Skeletal muscle cell (primary cell): ENCODE results near the gene GUCY1A1.

Experiments used
- DNase-seq: peaks from one replicate; pipeline ENCODE4 v3.0.0-alpha.2; 2010; ENCODE audit warnings: low read depth
- H3K4me3 ChIP-seq: 2 replicates; pipeline ENCODE4 v1.5.1; 2011; ENCODE audit warnings: low read depth, mild to moderate bottlenecking, control low read depth, low read length, moderate library complexity

Gene GUCY1A1

DNA sequence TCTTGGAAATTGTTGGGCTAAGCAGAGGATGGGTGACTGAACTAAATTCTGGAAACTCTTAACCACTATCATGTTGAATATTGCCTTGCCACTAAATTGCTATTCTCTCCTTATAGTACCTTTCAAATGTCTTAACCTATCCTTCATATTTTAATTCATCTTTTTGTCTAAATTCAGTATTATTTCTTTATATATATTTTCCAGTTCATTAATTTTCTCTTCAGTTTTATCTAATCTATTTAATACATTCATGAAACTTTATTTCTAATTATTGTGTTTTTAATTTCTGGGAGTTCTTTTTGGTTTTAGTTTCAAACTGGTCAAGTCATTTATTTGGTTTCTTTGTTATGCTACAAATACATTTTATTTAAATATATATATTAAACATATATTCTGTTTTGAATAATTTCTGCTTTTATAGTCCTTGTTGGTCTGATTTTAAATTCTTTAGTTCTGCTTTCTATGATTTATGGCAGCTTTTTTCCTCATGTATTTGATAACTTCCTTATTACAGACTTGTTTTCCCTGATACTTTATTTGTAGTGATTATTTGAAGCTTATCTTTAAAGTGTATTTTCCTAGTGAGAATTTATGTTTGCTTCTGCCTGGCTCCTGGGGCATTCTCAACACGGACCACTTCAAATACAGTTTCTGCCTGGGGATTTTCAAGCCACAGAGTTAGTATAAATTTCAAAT lies 8.5 kb upstream of the GUCY1A1 start:
- no peak for DNase-seq
- H3K4me3 ChIP-seq, result no peak overlapping the region

DNA sequence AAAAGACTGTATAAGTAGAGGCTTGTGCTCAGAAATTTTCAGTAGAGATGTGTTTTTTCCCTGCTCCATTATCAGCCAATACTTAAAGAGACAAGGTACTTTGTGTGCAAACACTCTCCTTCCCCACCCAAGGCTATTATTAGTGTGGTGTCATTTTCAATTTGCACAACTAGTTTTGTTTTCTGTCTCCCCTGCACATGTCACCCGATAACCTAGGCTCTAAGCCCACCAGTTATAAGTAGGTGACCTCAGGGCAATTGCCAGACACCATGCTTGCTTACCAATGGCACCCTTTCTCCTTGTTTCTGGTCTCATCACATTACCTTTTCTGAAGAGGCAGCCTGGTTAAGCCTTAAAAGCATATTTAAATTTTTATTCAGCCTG lies 8.0 kb upstream of the GUCY1A1 start:
- DNase-seq, result no peak
- H3K4me3 ChIP-seq, result no peak overlapping the region

DNA sequence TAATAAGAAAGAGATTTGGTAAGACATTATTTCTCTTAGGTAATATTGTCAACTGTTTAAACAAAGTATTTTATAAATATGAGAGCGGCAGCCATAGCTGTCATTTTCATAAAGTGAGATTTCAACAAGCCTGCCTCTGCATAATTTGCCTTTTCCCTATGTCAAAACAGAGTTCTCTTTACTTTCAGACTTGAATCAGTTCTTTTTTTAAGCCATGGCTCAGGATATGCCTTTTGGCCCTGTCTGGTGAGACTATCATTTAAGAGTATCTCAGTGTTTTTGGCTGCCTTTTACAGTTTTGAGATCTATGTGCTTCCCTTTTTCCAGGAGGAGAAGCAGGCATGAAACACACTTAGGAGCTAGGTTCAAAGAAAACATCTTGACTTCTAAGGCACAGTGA lies 7.5 kb upstream of the GUCY1A1 start:
- H3K4me3 ChIP-seq, result no peak overlapping the region
- DNase-seq, result no peak

DNA sequence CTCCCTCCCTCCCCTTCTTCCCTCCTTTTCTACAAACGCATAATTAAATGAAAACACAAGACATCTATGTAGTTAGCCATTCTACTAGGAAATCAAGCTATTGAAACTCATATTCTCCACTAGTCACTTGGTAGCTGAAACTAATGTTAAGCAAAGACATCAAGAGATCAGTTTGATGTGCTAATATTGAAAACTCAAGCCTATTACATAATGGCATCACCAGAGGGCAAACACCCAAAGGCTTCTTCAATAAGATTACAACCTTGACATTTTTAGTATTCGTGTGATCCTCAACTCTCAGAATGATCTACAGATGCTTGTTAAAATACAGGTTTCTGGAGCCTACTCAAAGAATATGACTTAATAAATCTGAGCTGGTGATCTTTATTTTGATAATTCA lies 6.2 kb upstream of the GUCY1A1 start:
- no peak for DNase-seq
- no peak overlapping the region for H3K4me3 ChIP-seq

DNA sequence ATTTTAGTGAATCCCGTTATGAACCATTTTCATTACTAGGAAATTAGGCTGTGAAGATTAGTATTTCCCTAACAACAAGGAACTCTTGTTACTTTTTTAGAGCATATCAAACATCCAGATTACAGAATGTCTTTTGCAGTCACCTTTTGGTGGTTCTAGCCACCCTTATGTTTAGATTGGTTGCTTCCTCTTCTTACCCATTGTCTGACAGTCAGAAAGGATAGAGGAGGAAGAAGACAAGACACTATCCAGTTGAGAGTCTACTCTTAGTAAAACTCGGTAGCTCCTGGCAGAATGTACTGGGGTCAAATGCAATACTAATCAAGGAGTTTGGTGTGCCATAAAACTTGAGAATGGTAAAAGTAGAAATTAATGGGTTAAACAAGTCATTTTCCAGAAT lies 1.6 kb upstream of the GUCY1A1 start:
- no peak overlapping the region for H3K4me3 ChIP-seq
- DNase-seq, result no peak

DNA sequence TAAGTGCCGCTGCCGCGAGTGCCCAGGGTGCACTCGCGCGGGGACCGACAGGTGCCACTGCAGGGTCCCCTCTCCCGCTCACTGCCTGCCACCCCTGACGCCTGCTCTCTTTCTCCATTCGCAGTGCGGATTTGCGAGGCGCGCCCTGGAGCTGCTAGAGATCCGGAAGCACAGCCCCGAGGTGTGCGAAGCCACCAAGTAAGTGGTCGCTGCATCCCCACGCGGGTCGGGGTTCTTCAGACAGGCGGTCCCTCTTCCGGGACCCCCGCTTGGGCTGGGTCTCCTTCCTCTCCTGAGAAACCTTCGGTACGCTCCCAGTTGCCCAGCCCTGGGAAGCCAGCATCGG lies 547 bp downstream of the GUCY1A1 start:
- H3K4me3 ChIP-seq, result peak overlapping the region; percentile 53
- no peak for DNase-seq

DNA sequence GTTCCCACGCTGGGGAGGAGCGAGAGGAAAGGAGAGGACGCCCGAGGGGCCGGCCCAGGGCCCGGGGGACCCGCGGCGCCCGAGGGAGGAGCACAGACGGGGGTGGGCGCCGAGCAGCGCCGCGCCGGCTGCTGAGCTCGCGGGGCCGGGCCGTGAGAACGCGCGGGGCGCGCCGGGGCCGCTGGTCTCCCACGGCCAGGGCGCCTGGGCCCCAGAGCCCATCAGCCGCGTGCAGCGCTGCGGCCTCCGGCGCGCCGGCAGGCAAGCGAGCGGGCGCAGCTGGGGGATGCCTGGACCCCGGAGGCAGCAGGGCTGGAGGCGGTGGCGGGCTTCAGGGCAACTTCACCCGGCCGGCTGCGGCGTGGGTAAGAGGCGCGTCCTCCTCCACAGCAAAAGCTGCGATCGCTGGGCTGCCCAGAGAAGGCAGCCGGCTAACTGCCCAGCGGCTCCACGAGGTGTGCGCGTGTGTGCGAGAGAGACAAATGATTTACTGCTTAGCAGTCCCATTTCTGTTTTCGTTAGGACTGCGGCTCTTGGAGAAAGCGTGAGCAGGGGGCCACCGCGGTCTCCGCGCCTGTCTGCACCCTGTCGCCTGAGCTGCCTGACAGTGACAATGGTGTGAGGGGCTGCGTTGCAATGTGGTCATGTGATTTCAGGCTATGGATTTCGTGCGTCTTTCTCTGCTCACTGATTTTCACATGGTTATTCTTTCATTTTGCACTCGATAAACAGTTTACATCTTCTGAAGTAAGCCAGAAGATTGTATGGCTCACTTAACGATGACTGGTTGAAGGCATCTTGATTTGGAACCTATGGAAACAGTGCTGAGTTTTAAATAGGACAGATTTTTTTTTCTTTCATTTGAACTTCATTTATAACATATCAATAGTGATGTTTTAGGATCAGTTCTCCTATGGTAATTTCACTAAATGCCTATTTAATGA lies 1.2 kb downstream of the GUCY1A1 start:
- DNase-seq, result no peak
- H3K4me3 ChIP-seq, result peak overlapping the region; percentile 53

DNA sequence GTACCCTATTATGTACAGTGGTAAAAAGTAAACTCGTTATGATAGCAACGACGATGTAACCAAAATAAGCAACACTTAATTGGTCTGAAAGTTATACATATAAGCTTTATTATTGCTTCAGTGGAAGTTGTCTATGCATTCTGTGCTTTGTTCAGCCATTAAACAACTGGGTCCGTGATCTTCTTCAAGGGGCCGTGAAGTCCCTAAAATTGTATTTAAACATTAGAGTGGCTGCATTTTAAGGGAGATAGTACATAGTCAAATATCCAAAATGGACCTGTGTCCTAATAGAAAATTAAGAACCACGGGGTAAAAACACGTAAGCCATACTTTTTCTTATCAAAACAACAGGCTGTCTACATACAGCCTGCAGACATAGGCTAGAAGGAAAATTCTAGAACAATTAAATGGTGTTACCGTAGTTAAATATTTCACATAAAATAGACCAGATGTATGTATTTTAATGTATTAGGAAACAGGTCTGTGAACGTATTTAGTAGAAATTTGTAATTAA lies 2.1 kb downstream of the GUCY1A1 start:
- H3K4me3 ChIP-seq, result no peak overlapping the region
- no peak for DNase-seq

DNA sequence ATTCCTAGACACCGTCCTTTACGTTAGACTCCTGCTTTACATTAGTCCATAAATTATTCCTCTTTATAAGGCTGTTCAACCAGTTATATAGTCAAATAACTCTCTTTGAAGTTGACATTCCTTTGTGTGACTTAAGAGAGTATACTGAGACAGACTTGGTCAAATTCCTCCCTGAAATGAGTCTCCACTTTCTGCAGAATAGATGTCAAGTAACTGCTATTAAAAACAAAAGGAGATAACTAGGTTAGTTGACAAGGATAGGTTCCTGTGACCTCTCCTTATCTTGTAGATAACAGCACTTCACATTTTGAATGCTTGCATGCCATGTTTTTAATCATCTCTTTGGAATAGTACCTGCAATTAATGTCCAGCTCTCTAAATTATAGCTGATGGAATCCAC lies 5.7 kb downstream of the GUCY1A1 start:
- no peak for DNase-seq
- no peak overlapping the region for H3K4me3 ChIP-seq

DNA sequence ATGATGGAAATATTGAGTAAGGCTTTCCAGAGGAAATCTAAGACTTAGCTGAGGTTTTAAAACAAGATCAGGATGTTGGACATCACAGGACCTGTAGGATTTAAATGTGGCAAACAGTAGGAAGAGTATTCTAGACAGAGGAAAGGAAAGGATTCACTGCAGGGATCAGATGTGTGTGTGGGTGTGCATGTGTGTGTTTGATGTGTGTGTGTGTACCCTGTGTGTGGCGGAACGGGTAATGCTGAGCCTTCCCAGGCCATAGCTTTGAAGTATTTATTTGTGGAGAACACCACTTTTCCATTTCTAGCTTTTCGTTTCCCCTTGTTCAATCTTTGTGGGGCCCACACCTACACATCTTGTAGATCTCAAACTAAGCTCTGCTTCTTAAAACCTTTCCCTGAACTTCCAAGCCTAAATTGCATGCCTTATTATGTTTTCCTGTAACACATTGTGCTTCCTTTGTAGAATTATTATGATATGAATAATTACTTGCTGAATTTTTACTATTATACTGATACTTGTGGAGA lies 6.9 kb downstream of the GUCY1A1 start:
- H3K4me3 ChIP-seq, result no peak overlapping the region
- no peak for DNase-seq

DNA sequence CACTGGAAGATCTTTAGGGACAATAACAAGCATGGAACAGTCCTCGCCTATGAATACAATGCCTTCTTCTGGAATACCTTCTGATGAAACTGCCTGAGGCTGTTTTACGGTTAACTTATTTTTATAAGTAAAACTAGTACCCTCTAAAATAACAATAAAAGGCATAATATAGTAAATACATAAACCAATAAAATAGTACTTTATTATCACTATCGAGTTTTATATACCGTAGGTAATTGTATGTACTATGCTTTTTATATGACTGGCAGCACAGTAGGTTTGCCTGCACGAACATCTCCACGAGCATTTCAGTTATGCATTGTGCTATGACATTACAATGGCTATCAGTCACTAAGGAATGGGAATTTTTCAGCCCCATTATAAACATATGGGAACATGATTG lies 8.0 kb downstream of the GUCY1A1 start:
- no peak for DNase-seq
- H3K4me3 ChIP-seq, result no peak overlapping the region

DNA sequence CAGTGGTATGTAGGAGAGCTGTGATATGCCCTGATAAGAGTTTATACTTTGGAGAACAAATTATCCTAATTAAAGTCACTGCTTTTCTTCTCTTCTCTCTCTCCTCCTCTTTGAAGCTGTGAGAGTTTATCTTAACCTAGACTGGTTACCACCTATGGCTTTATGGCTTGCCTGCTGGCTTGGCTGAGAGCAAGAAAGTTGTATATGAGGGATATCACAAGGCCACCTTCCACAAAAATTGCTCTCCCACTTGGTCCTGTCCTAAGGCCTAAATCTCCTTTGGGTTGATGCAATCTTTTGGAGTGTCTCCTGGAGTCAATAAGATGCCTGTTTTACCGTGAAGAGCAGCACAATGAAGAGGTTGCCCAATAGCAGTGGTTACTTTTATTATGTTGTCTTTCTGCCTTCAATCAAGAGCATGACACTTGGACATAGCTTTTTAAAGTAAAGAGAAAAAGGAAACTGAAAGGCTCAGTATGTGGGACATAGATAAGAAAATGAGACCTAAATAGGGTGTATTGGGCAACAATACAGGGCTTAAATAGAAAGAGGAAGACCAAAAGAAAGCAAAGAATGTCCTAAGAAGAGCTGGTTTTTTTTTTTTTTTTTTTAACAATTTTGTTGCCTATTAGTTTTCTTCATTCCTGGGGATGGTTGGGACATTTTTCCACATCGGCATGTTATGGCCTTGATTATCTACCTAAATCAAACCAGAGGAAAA lies 9.2 kb downstream of the GUCY1A1 start:
- DNase-seq, result no peak
- H3K4me3 ChIP-seq, result no peak overlapping the region

DNA sequence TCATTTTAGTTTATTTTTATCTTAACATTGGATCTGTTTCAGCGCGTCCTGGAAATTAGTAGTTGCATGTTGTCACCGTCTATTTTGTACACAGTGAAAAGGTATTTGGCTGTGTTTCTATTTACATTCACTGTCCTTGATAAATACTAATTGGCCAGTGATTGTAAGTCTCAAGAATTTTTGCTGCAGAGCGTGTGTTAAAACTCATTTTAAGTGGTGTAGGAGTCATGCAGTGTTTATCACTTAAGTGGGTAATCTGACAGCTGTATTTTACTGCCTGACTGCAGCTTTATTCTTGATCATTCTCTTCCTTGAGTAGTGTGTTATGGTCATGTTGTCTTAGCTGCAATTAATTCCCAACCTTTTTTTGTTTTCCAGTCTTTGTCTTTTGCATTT lies 9.8 kb downstream of the GUCY1A1 start:
- no peak overlapping the region for H3K4me3 ChIP-seq
- DNase-seq, result no peak

DNA sequence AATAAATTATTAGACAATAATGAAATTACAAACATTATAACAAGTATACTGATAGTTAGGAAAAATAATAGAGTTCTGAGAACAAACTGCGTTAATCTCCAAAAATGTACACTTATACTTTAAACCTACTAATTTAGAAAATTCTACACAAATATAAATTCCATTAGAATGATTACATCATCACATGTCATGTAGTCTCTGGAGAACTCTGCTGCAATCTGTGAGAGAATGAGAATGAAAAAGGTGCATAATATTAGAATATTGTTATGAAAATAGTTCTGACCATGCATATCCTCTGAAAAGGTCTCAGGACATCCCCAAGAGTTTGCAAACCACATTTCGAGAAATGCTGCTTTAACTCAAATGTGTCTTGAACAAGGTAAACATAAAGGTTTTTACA lies 11.4 kb downstream of the GUCY1A1 start:
- DNase-seq, result no peak
- no peak overlapping the region for H3K4me3 ChIP-seq

DNA sequence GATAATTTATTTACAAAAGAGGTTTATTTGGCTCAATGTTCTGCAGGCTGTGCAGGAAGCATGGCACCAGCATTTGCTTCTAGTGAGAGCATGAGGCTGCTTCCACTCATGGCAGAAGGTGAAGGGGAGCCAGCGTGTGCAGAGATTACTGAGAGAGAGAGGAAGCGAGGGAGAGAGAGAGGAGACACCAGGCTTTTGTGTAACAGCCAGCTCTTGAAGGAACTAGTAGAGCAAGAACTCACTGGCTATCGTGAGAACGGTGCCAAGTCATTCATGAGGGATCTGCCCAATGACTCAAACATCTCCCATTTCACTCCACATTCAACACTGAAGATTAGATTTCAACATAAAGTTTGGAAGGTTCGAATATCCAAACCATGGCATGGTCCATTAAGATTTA lies 12.7 kb downstream of the GUCY1A1 start:
- DNase-seq, result no peak
- no peak overlapping the region for H3K4me3 ChIP-seq

DNA sequence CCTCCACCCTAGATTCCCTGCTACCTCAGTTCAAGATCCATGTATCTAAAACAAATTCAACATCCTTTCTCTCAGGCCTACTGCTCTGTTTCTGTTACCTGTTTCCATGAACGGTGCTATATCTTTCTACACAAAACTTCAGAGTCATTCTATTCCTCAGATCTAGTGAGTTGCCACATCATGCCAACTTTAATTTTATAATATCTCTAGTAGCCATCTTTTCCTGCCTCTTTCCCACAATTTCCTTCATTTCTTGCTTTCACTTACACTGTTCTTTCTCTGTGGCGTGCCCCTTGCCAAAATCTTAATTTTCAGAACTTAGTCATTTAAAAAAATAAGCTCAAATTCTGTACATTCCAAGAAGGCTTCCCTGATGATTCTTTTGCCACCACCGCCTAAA lies 15.2 kb downstream of the GUCY1A1 start:
- no peak overlapping the region for H3K4me3 ChIP-seq
- DNase-seq, result no peak

DNA sequence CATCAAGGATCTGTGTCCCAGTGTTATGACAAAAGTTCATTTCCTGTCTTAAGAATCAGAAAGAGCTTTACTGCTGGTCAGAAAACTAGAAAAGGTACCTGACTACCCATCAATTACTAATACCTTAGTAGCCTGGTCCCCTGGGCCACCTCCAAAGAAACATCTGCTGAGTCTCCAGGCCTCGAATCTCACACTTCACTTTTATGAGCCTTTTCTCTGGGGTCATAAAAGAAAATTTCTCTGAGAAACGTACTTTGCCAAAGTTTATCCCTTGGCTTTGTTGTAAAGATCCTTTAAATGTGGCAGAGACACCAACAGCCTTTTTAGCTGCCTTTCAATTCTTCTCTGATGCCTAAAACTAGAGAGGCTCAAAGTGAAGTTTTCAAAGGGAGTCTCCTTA lies 17.8 kb downstream of the GUCY1A1 start:
- H3K4me3 ChIP-seq, result no peak overlapping the region
- DNase-seq, result no peak

DNA sequence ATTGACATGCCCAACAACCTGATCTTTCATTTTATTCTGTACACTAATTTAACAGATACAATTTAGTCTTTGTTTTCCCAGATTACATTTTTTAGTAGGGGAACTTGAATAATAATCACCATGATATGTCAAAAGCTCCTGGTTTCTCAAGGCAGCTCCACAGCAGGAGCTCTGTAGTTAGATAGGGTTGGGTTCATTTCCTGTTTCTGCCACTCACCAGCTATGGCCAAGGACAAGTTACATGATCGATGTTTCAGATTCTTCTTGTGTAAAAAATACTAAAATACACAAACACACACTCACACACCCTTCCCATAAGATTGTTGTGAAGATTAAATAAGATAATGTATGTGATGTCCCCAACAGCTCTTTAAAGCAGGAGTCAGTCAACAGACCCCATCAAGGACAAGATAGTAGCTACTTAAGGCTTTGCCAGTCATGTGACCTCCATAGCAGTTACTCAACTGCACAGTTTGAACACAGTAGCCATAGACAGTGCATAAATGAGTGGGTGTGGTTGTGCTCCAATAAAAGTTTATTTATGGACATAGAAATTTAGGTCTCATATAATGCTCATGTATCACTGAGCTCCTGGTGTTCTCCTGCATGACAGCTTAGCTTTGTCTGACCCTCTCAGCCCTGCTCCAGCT lies 18.4 kb downstream of the GUCY1A1 start:
- H3K4me3 ChIP-seq, result no peak overlapping the region
- DNase-seq, result no peak

DNA sequence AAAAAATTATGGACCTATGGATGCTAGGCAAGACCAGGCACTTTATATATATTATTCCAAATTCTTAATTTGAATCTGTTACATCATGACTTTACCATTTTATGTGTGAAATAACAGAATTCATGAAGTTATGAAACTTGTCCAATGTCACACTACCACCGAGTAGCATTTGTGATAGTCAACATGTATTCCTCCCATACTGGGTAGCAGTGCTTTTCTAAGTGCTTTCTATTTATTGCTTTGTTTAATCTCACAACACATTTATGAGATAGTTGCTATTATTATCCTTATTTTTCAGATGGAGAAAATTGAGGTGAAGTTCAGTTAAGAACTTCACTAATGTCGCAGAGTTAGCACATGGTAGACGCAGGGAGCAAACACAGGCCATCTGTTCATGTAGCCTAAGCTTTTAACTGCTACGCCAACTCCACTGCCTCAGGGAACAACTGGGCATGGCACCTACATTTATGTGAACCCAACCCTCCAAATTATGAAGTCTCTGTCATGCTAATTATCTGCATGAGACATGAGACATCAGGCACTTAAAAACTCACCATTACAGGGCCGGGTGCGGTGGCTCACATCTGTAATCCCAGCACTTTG lies 20.8 kb downstream of the GUCY1A1 start:
- DNase-seq, result no peak
- no peak overlapping the region for H3K4me3 ChIP-seq
